ENCODE results near the gene GOT1.

DNA sequence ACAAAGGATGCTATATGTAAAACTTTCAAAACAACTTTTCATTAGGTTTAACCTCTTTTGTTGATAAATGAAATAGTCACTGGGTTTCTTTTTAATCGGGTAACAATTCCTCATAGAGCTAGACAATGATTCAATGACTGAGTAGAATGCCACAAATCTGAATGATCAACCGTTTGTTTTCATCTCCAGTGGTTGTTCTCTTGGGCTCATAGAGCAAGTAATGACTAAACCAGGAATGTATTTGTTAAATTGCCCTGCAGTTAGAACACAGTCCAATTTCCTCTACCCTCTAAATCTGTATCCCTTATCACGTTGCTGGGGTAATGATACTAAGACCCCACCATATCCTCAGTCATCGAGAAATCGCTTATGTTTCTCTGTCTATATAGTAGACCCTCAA, 61.3 kb downstream of the GOT1 start:
- TF ChIP-seq SP1 (IDR thresholded peaks at IDR 0.05) (no peak), CTBP1 (IDR thresholded peaks at IDR 0.05; ENCODE audit: borderline replicate concordance) (no peak), FOXM1 (IDR thresholded peaks at IDR 0.05; ENCODE audit: borderline replicate concordance) (no peak), ARNT (IDR thresholded peaks at IDR 0.05) (no peak), FOXK2 (IDR thresholded peaks at IDR 0.05) (no peak), FOXA1 (IDR thresholded peaks at IDR 0.05) (no peak)
